Activated CD4-positive, alpha-beta memory T cell treated with anti-CD3 and anti-CD28 coated beads for 36 hours (primary cell): ENCODE results near the gene TBC1D8. TPM values are rescaled to one million over a fixed set of nuclear protein-coding genes. Genes with fewer than 3 reads are reported as not detected.

Experiments
- CTCF ChIA-PET: fragments of 350-600 bp; sonication (Branson Sonifier 250); formaldehyde crosslinking; loops from one replicate; lab custom pipeline; 2021; ENCODE audit warnings: antibody characterized with exemption, inconsistent platforms; lab: Charles Lee
- POLR2A ChIA-PET: fragments of 350-600 bp; sonication (Branson Sonifier 250); formaldehyde crosslinking; loops from one replicate; lab custom pipeline; 2021; ENCODE audit warnings: antibody characterized with exemption; lab: Charles Lee
- DNase-seq: peaks from one replicate; pipeline ENCODE4 v3.0.0-alpha.2; 2020
- H3K27ac Mint-ChIP-seq: one replicate; pipeline ENCODE4 v1.8.0; 2021; ENCODE audit warnings: mixed read lengths
- H3K27me3 Mint-ChIP-seq: one replicate; pipeline ENCODE4 v1.8.0; 2021; ENCODE audit warnings: mixed read lengths
- H3K36me3 Mint-ChIP-seq: one replicate; pipeline ENCODE4 v1.8.0; 2021; ENCODE audit warnings: mixed read lengths
- H3K4me1 Mint-ChIP-seq: one replicate; pipeline ENCODE4 v1.8.0; 2021; ENCODE audit warnings: low read depth, mixed read lengths
- H3K4me3 Mint-ChIP-seq: one replicate; pipeline ENCODE4 v1.8.0; 2021; ENCODE audit warnings: mild to moderate bottlenecking, mixed read lengths
- H3K9me3 Mint-ChIP-seq: one replicate; pipeline ENCODE4 v1.8.0; 2021; ENCODE audit warnings: mixed read lengths
- intact Hi-C: fragments of 100-400 bp; cut with micrococcal nuclease; formaldehyde crosslinking; loops from one replicate; pipeline ENCODE4 v1.15.1; 2023
- total RNA-seq, 2 experiments: library from RNA; stranded (reverse); gene quantifications; one replicate each; pipeline ENCODE4 v1.2.3, GENCODE V29; 2021

The TBC1D8 gene
- 1 to 10 TPM; 1.5 to 1.6 TPM for total RNA-seq

DNA sequence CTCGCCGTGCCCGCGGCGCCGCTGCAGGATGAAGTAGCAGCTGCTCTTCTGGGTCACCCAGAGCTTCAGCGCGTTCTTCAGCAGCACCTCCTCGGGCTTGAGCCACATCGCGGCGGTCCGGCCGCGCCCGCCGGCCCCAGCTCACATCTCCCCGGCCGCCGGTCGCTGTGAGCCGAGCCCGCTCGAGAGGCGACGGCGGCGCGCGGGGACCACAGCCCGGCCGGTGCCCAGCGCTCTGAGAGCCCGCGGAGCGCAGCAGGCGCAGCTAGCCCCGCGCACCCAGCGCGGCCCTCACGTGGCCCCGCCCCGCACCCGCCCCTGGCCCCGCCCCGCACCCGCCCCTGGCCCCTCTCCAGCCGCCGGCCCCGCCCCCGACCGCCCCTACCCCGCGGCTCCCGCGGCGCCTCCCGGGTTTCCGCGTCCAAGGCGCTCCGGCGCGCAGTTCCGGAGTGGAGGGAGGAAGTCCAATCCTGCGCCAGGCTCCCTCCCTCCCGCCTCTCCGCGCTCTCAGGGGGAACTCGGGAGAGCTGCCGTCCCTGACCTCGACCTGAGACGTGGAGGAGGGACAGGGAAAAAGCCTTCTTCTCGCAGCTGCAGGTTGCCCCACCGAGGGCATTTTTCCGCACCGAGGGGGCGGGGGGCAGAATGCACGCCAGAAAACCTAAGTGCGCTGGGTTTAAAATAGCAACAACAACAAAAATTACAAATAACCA lies at the start of gene TBC1D8:
Gene TBC1D8, minus strand, starts transcription at position 237 of the 713 bp plus-strand sequence. Its CDS starts 129 bp downstream, at position 108.
- DNase-seq, result peak; percentile 78
- ChIA-PET POLR2A (interaction anchor here (0.6 kb wide), 1 partner anchor 56 kb away, joined by 3 read pairs; no protein-coding TSS in a partner anchor), CTCF (interaction anchor here (0.5 to 2.8 kb wide), 4 partner anchors 12 to 139 kb away, joined by 4 to 14 read pairs (median 7); no protein-coding TSS in a partner anchor)
- Mint-ChIP-seq H3K4me3 (peak within 1 kb of the TSS; percentile 66), H3K36me3 (no peaks in the 10 kb centered on the region), H3K4me1 (peaks cover 18% of the 10 kb centered on the region), H3K9me3 (no peaks in the 10 kb centered on the region), H3K27me3 (peaks cover 25% of the 10 kb centered on the region), H3K27ac (no peak within 1 kb of the TSS)
- intact Hi-C loops, result loop anchor here (5.0 to 10.0 kb wide), 2 partner anchors 544 to 567 kb away; no protein-coding TSS in a partner anchor

DNA sequence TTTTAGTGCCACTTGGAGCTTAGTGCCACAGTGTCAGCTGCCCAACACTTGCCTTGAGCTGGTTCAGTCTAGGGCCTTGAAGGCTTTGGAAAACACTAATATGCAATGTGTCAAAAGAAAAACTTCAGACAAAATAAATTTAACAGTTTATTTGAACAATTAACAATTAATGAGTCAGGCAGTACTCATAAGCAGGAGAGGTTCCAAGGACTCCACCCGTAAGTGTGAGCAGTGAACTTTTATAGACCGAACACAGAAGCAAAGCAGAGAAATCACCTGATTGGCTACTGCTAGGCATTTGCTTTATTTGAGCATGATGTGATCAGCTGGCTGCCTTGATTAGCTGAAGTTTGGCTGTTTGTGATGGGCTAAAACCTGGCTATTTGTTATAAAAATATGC lies 49.5 kb upstream of the TBC1D8 start:
- intact Hi-C loops, result no loop called here
- ChIA-PET POLR2A (no interaction called here), CTCF (no interaction called here)
- Mint-ChIP-seq H3K4me1 (peaks cover 2% of the 10 kb centered on the region), H3K27me3 (no peaks in the 10 kb centered on the region), H3K27ac (no peak overlapping the region), H3K4me3 (no peak overlapping the region), H3K36me3 (no peaks in the 10 kb centered on the region), H3K9me3 (no peaks in the 10 kb centered on the region)
- no peak for DNase-seq

DNA sequence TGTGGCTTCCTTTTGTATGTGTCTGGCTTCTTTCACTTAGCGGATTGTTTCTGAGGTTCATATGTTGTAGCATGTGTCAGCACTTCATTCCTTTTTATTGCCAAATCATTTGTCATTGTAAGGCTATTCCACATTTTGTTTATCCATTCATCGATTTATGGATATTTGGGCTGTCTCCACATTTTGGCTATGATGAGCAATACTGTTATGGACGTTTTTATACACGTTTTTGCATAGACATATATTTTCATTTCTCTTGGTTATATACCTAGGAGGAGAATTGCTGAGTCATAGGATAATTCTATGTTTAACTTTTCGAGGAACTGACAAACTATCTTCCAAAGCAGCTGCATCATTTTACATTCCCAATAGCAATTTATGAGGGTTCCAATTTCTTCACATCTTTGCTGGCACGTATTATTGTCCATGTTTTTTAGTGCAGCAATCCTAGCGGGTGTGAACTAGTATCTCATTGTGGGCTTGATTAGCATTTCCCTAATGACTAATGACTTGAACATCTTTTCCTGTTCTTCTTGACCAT lies 48.1 kb upstream of the TBC1D8 start:
- H3K9me3 Mint-ChIP-seq, result no peaks in the 10 kb centered on the region
- no peaks in the 10 kb centered on the region for H3K27me3 Mint-ChIP-seq
- intact Hi-C loops, result no loop called here
- H3K4me1 Mint-ChIP-seq, result no peaks in the 10 kb centered on the region
- no peak for DNase-seq
- H3K4me3 Mint-ChIP-seq, result no peak overlapping the region
- POLR2A ChIA-PET, result no interaction called here
- no peaks in the 10 kb centered on the region for H3K36me3 Mint-ChIP-seq
- CTCF ChIA-PET, result no interaction called here
- no peak overlapping the region for H3K27ac Mint-ChIP-seq

DNA sequence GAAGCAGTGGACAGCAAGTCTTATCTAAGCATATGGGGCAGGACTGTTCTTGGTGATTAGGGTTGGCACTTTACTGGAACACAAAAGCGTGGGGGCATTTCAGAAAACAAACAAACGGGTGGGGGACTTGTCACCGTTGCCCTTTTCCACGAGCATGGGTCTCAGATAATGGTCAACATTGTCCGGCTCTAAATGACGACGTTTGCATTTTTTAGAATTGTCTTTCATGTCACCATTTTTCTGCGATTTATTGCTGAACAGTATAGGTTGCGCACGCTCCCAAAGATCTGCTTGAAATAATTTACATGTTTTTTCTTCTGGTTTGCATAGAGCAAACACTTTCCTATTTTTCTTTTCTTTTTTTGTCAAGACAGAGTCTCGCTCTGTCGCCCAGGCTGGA lies 46.6 kb upstream of the TBC1D8 start:
- no peak for DNase-seq
- H3K36me3 Mint-ChIP-seq, result no peaks in the 10 kb centered on the region
- CTCF ChIA-PET, result interaction anchor here (1.7 kb wide), 1 partner anchor 185 kb away, joined by 9 read pairs; no protein-coding TSS in a partner anchor
- no peaks in the 10 kb centered on the region for H3K4me1 Mint-ChIP-seq
- no peak overlapping the region for H3K4me3 Mint-ChIP-seq
- POLR2A ChIA-PET, result no interaction called here
- no peak overlapping the region for H3K27ac Mint-ChIP-seq
- intact Hi-C loops, result no loop called here
- no peaks in the 10 kb centered on the region for H3K27me3 Mint-ChIP-seq
- H3K9me3 Mint-ChIP-seq, result no peaks in the 10 kb centered on the region

DNA sequence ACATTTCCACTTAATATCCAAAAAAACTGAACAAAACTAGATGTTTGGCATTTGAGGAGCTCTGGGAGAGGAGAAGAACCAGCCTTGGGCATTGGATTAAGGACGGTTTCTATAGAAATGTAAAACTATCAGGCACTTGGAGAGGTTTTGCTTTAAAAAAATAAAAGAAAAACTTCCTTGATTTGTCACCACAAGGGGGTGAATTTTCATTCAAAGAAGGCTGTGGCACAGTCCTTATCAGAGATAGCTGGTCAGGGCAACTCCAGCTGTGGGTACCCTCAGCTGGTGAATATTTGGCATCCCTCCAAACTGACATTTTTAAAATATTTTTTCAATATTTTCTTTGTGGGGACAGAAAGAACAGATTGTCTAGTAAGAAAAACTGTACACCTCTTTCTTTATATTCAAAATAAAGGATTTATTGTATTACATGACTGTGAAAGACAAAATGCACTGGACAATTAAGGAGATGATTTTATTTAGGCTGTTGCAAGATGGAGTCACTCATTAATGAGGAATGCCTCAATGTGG lies 46.1 kb upstream of the TBC1D8 start:
- H3K4me3 Mint-ChIP-seq, result no peak overlapping the region
- no peaks in the 10 kb centered on the region for H3K9me3 Mint-ChIP-seq
- POLR2A ChIA-PET, result no interaction called here
- no peak for DNase-seq
- intact Hi-C loops, result no loop called here
- CTCF ChIA-PET, result interaction anchor here (1.1 to 4.2 kb wide), 3 partner anchors 7 to 185 kb away, joined by 3 to 18 read pairs (median 9); no protein-coding TSS in a partner anchor
- no peaks in the 10 kb centered on the region for H3K4me1 Mint-ChIP-seq
- H3K27me3 Mint-ChIP-seq, result no peaks in the 10 kb centered on the region
- H3K36me3 Mint-ChIP-seq, result no peaks in the 10 kb centered on the region
- H3K27ac Mint-ChIP-seq, result no peak overlapping the region

DNA sequence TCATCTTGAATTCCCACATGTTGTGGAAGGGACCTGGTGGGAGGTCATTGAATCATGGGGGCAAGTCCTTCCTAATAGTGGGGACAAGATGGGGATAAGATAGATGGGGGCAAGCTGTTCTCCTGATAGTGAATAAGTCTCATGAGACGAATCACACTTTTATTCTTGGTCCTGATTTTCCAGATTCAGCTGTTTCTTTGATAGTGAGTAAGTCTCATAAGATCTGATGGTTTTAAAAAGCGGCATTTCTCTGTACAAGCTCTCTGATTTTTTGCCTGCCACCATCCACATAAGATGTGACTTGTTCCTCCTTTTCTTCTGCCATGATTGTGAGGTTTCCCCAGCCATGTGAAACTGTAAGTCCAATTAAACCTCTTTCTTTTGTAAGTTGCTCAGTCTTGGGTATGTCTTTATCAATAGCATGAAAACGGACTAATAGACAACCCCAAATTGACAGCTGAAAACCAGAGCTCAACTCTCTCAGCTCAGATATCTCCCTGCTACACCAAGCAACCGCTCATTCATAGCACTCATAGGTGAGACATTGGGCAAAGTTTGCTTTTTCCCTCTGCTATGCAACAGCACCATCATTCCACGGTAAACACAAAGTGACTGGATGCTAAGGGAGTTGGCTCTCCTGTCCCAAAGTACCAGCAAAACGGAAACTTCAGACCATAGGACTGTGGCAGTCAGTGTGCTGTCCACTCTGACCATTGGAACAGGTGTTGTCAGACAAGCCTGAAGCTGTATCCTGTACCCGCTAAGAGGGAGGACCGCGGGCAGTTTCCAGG lies 44.9 kb upstream of the TBC1D8 start:
- no peak for DNase-seq
- Mint-ChIP-seq H3K9me3 (no peaks in the 10 kb centered on the region), H3K36me3 (no peaks in the 10 kb centered on the region), H3K27me3 (no peaks in the 10 kb centered on the region), H3K4me3 (no peak overlapping the region), H3K27ac (no peak overlapping the region), H3K4me1 (no peaks in the 10 kb centered on the region)
- POLR2A ChIA-PET, result no interaction called here
- intact Hi-C loops, result no loop called here
- CTCF ChIA-PET, result interaction anchor here (1.1 to 4.2 kb wide), 3 partner anchors 9 to 183 kb away, joined by 3 to 18 read pairs (median 9); no protein-coding TSS in a partner anchor

DNA sequence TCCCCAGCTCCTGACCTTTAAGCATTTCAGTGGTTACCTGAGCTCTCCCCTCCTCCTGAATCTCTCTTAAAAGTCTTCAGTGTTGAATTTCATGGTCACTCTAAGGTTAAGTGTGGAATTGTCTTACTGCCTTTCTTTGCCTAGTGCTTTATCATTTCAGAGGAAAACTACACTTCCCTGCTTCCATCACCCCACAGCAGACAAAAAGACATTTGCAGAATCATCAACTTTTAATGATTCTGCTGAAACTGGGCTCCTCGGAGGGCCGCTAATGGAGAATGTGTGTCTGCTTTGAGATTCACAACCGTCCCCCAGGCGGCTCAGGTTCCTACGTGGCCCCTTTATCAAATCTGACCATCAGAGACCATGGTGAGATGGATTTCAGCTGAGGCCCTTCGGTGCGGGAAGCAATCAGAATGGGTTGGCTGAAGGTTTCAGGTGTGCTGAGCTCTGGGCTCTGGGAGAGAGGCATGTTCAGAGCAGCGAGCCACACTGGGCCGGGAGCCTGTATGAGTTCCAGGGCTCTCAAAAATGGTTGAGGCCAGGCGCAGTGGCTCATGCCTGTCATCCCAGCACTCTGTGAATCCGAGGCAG lies 41.9 kb upstream of the TBC1D8 start:
- no peak for DNase-seq

DNA sequence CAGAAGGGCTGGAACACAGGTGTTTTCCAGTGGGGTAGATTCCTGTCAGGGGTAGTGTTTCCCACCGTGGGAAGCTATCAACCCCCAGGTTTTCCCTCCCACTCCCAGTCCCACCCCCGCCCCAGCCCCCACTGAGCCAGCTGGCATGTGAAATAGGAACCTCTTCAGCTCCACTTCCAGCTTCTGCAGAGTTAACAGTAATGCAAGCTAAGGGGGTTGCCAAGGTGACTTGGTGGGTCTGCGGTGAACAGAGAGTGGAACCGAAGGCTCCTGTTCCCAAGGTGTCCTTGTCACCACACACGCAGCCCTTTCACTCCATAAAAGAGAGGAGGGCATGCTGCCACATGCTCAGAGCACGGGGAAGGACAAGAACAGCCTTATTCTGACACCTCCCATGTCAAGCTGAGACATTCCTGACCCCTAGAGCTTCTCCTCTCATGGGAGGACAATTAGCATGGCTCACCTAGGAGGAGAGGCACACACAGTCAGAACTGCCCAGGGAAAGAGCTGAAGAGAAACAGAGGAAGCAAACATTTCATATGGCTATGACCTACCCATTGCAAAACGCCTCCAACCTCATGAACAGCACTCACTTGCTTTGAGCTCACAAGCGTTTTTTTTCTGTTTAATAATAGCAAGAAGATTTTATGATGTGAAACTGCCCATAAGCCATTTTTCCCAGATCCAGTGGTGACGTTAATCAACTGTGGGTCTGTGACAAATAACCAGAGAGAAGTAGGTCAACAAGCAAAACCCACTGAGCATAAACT lies 39.8 kb upstream of the TBC1D8 start:
- peaks cover 20% of the 10 kb centered on the region for H3K9me3 Mint-ChIP-seq
- no peak for DNase-seq
- ChIA-PET CTCF (no interaction called here), POLR2A (interaction anchor here (0.7 kb wide), 1 partner anchor 13 kb away, joined by 4 read pairs; no protein-coding TSS in a partner anchor)
- H3K4me3 Mint-ChIP-seq, result no peak overlapping the region
- intact Hi-C loops, result no loop called here
- no peak overlapping the region for H3K27ac Mint-ChIP-seq
- no peaks in the 10 kb centered on the region for H3K27me3 Mint-ChIP-seq
- no peaks in the 10 kb centered on the region for H3K4me1 Mint-ChIP-seq
- peaks cover 2% of the 10 kb centered on the region for H3K36me3 Mint-ChIP-seq

More for the DNA sequence above, 41.9 kb upstream of the TBC1D8 start:
- ChIA-PET POLR2A (no interaction called here), CTCF (interaction anchor here (4.2 kb wide), 1 partner anchor 12 kb away, joined by 18 read pairs; no protein-coding TSS in a partner anchor)
- intact Hi-C loops, result no loop called here
- H3K36me3 Mint-ChIP-seq, result no peaks in the 10 kb centered on the region
- no peaks in the 10 kb centered on the region for H3K4me1 Mint-ChIP-seq
- no peak overlapping the region for H3K27ac Mint-ChIP-seq
- H3K4me3 Mint-ChIP-seq, result no peak overlapping the region
- no peaks in the 10 kb centered on the region for H3K27me3 Mint-ChIP-seq
- H3K9me3 Mint-ChIP-seq, result peaks cover 13% of the 10 kb centered on the region

DNA sequence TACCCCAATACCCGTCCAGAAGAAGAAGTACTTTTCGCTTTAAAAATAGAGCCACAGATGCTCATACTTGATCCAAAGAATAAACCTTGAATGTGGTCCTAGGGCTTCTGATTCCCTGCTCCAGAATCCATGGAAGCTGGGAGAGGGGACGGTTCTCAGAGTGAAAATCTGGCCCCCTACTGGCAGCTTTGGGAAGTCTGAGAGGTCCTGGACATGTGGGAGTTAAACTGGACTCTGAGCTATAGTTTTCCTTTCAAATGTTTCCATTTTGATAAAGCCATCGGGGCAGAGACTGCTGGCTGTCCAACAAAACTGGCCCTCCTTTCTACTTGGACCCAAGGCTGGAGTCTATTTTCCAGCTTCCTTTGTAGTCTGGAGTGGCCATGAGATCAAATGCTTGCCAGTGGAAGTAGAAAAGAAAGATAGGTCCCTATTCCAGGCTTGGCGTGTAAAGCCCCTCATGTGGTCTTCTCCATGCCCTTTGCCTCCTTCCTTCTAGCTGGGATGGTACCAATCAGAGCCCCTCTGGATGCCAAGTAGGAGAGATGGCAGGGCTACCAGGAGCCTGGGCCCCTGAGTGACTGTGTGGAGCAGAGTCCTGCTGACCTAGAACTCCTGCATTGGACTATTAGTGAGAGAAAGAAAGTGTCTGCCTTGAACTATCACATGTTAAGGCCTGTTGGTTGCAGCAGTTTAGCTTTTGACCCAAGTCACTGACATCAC lies 37.7 kb upstream of the TBC1D8 start:
- Mint-ChIP-seq H3K4me3 (no peak overlapping the region), H3K4me1 (no peaks in the 10 kb centered on the region), H3K36me3 (peaks cover 2% of the 10 kb centered on the region), H3K9me3 (peaks cover 20% of the 10 kb centered on the region), H3K27ac (no peak overlapping the region), H3K27me3 (no peaks in the 10 kb centered on the region)
- intact Hi-C loops, result no loop called here
- POLR2A ChIA-PET, result no interaction called here
- DNase-seq, result no peak
- CTCF ChIA-PET, result interaction anchor here (0.8 to 1.7 kb wide), 5 partner anchors 15 to 152 kb away, joined by 3 to 7 read pairs (median 5); no protein-coding TSS in a partner anchor

DNA sequence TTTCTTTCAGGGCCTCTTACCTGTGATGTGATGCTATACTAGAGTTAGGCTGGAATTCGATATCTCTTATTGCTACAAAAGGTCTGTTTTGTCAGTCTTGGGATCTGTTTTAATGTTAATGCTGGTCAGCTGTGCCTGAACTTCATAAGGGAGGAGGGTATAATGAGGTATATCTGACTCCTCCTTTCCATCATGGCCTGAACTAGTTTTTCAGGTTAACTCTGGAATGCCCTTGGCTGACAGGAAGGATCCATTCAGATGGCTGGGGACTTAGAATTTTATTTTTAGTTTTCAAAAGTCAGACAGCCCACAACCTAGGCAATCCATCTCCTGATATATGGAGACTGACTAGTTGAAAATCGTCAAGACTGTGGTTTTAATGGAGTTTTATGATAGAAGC lies 35.9 kb upstream of the TBC1D8 start:
- no peak overlapping the region for H3K27ac Mint-ChIP-seq
- H3K4me3 Mint-ChIP-seq, result no peak overlapping the region
- peaks cover 2% of the 10 kb centered on the region for H3K36me3 Mint-ChIP-seq
- DNase-seq, result no peak
- no peaks in the 10 kb centered on the region for H3K4me1 Mint-ChIP-seq
- H3K9me3 Mint-ChIP-seq, result peaks cover 20% of the 10 kb centered on the region
- intact Hi-C loops, result no loop called here
- ChIA-PET CTCF (no interaction called here), POLR2A (no interaction called here)
- H3K27me3 Mint-ChIP-seq, result no peaks in the 10 kb centered on the region
